HS-27A (cell line): ENCODE data around the gene SLC12A2.

Source experiments
- DNase-seq: peaks from one replicate; pipeline ENCODE4 v3.0.0-alpha.2; 2012; ENCODE audit warnings: low read depth, missing footprints

Gene SLC12A2

DNA sequence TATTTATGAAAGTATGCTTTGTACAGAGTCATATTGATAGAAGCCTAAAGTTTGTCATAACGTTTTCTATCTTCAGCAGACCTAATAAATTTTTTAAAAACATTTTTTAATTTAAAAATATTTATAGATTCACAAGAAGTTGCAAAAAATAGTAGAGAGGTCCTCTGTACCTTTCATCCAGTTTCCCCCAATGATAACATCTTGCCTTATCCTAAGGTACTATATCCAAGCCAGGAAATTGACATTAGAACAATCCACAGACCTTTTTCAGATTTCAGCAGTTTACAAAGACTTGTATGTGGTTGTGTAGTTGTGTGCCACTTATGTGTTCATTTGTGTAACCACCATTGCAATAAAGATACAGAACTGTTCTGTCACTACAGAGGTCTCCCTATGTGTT, 88.5 kb downstream of the SLC12A2 start:
- DNase-seq, result no peak

DNA sequence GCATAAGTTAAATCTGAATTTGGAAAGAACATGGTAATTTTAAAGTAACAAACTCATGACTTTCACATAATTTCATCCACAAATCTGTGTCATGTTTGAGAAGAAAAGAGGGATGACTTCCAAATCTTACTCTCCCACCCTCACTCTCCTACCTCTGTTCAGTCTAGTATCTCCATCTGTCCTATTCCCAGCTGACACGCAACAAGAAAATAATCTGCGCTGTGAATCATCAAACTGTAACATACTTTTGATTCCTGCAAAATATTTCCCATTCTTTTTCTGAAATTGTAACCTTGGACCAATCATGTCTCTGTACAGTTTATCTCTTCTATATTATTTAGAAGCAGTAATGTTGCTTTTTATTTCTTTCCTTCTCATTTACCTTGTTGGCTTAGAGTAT, 91.4 kb downstream of the SLC12A2 start:
- peak; percentile 59 for DNase-seq

DNA sequence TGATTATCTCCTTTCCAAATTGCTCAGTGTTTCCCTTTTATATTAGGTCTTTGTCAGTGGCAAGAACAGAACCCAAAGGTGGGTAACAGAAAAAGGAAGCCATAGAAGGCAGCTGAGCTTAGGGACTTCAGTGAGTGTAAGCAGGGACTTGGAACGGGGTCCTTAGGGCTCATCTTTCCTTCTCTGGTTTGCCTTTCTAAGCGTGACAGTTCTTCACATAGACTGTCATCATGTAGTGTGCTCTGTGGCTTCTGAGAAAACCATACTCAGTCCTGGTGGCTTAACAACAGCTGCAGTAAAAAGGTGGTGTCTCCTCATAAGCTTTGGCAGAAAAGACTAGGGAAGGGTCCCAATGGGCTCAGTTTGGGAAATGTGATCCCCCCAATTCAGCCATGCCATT, 108.8 kb downstream of the SLC12A2 start:
- no peak for DNase-seq

DNA sequence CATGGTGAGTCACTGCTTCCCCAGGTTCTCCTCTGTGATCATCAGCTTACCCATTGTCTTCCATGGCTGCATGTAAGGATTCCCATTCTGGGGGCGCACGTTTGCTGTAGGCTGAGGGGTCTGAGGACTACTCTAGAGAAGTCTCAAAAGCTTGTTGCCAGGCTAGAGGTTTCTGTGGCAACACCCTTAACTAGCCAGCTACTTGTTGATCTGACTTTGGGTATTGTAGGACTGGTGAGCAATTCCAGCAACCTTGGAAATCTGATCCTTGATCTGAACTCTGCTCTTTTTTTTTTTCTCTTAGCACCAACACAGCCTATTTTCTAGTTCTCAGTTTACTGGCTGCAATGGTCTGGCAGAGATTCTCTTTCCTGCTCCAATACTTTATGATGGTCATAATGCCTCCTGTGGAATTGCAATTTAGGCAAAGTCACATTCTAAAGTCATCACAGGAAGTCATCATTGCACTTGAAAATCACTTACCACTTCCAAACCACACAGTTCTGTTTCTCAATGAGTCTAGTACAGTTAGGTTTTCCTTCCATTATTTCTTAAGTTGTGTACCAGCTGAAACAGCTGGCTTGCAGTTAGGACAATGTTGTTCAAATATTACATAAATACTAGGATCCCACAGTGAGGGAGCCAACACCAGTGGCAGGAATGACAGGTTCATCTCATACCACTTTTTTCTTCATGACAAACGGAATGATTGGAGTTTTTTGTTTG, 110.3 kb downstream of the SLC12A2 start:
- no peak for DNase-seq

DNA sequence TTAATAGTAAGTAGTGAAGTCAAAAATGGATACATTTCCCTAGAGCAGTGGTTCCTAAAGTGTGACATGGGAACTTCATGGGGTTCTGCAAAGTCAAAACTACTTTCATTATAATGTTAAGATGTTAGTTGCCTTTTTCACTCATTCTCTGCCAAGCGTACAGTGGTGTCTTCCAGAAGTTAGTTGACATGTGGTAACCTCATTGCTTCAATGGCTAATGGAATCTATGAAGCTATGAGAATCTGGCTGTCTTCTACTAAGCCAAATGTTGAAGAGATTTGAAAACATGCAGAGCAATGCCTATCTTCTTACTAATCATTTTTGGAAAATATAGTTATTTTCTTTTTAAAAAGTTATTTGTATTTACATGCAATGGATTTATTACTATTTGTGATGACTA, 111.8 kb downstream of the SLC12A2 start:
- no peak for DNase-seq

DNA sequence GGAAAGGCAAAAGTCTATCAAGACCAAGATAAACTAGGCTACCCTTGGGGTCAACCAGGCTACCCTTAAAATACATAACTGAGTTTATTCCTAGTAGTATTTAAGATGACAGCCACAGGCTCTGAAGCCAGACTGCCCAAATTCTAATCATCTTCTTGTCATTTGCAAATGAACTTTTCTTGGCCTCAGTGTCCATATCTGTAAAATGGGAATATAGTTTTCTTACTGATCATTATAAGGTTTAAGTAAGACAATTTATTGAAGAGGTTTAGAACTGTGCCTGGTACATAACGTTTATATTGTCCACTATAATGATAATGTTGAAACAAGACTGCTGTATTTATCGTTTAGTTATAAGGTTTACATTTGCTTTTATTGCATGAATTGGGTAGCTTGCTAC, 112.5 kb downstream of the SLC12A2 start:
- DNase-seq, result no peak

DNA sequence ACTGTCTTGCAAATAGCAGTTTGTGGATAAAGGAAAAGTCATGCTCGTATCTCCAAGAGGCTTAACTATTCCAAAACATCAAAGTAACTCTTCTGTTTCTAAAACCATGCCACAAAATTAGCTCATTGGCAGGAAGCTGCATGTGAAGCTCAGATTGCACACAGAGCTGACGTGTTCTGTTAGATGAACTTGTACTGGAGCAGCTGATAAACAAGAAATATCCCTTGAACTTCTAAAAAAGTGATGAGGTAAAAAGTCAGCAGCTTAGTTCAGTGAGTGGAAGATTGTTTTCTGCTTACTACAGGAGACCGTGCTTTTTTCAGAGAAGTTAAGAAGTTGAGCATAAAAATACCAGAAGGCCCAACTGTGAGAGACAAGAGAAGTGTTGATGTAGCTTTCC, 113.2 kb downstream of the SLC12A2 start:
- DNase-seq, result no peak

DNA sequence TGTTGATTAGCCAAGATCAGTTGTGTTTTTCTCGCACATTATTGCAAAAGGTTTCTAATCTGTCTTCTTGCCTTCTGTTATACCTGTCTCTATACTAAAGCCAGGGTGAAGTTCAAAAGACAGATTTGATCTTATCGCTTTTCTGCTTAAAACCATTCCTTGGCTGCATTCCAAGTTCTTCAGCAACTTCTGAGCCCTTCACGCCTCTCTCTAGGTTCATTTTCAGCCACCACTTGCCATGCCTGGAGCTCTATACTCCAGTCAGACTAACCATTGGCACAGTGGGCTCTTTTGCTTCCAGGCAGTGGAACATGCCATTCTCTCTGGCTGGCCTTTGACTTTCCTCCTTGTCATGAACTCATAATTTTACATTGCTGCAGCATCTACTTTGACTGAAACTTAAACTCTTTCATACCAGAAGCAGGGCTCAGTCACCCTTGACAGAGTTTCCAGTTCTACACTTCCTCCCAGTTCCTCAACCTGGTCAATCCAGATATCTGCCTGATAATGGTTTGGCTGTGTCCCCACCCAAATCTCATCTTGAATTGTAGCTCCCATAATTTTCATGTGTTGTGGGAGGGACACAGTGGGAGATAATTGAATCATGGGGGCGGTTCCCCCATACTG, 114.4 kb downstream of the SLC12A2 start:
- no peak for DNase-seq

DNA sequence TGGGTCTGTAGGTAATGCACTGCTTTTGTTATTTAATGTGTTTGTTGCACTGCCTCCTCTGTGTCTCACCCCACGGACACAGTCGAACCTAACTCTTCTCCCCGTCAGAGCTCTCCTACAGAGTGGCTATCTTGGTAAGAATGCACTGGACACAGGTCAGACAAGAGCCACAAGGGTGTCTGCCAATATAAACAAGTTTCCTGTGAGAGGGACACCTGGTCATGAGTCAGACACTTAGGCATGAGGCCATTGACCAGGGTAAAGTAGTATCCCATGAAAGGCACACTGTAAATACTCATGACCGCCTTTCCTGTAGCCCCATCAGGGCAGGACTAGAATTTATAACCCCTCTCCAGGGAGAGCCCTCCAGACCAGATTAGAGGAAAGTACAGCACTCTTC, 115.5 kb downstream of the SLC12A2 start:
- no peak for DNase-seq

DNA sequence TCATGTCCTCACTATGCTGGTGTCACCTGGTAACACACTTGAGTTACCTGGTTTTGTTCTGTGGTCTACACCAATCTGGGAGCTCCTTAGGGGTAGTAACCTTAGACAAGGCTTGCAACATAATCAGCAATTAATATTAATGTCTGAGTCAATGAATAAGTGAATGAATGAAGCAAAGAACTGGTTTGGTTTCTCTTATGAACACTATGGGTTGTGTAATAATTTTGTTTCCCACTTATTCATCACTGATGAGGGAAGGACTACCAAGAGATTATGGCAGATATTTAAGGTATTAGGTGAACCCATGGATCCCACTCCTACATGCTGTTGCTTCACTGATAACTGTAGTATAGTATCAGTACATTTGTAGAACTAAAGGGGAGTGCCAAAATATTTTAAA, 116.0 kb downstream of the SLC12A2 start:
- no peak for DNase-seq

DNA sequence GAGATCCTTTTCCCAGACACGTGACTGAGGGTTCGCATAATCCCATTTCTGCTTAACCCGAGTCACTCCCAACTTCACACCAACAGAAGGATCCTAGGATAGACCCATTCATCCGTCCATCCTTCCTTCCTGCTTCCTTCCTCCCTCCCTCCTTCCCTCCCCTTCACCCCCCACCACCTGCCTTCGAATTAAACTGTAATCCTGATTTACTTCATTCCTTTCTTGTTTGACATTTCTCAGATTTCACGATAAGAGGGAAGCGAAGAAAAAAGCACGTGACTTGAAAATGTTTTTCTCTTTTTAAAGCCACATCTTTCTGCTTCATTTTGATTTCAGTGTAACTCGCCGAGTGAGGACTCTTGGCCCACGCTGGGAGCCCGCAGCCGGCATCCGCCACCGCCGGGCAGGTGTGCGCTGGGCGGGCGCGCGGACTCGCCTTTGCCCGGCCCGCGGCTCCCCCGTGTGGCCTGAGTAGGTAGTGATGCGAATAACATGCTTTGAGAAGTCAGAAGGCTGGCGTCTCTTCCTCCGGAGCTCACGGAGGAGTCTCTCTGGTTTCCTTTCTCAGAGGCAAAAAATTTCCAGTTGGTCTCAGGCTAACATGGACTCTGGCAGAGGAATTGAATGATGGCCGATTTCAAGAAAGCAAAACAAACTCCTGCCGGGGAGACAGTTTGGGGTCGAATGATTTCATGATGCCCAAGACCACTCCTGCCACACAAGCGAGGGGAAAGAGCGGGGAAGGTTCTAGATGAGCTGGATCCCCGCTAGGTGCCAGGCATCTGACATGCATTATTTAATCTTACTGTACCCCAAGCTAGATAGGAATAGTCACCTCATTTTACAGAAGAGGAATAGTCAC, 117.7 kb downstream of the SLC12A2 start:
- DNase-seq, result no peak

DNA sequence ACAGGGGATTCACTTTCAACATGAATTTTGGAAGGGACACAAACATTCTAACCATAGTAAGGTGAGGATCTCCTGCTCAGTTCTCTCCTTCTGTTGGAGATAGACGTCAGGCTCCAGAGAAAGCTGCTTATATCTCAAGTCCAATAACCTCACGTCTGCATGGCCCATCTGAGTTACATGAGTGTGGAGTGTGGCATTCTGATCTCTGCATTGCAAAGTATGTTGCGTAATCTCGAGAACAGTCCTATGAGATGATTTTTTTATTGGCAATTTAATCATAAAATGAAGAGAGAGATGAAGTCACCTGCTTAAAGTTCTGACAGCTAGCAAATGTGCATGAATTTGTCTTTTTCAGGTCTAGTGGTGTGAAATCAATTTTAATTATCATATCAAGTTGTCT, 118.8 kb downstream of the SLC12A2 start:
- no peak for DNase-seq

DNA sequence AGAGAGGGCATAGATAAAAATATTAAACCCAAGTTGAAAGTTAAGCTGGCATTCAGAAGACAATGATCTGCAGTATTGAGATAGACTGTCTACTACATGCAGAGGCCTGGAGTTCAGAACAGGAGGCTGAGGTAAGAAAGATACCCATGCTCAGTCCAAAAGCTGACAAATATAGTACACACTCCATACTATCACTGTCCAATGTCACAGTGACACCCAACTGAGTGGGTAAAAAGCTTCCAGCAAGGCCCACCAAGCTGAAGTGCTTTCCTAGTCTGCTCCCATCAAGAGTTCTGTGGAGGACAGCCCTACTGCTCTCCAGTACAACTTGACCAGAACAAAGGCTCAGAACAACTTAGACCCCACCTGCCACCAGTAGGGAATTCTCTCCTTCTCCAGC, 124.9 kb downstream of the SLC12A2 start:
- no peak for DNase-seq

DNA sequence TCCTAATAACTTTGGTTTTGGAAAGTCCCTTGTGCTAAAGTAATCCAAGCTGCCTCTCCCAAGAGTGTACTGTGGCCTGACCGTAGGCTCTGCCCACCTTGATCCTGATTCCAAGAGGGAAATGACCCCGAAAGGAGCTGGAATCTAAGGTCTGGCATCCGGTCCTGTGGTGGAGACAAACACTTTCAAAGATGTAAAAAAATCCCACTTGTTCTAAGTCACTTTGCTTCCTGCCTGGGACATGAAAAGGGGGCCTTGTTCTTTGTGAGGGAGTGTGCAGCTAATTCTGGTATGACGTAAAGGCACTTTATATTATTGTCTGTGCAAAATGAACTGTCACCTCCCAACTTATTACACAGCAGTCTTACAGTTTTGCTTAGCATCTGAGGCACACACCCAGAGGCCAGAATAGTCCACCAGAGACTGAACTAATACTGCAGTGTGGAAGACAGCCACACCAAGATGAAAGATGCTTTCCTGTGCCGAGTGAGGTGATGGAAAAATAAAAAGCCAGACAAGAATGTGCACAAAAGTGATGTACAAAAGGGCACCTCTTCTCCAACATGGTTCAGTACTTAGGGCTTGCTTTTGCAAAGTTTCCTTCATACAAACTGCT, 128.7 kb downstream of the SLC12A2 start:
- no peak for DNase-seq

DNA sequence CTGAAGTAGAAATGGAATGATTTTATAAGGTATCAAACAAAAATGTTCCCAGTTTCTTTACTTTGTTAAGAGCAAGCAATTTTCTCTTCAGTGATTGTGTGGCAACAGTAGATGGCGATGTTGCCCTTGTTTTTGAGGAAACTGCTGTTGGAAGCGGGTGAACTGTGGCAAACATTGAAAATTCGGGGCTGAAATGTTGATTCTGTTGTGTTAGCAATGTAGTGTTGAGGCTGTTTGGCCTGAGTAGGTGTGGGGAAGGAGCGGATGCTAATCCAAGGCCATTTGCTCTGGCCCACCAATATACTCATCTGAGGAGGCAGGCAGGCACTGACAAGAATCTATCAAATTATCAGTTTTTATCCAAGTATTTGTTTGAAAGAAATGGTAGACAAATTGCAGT, 129.8 kb downstream of the SLC12A2 start:
- DNase-seq, result no peak

DNA sequence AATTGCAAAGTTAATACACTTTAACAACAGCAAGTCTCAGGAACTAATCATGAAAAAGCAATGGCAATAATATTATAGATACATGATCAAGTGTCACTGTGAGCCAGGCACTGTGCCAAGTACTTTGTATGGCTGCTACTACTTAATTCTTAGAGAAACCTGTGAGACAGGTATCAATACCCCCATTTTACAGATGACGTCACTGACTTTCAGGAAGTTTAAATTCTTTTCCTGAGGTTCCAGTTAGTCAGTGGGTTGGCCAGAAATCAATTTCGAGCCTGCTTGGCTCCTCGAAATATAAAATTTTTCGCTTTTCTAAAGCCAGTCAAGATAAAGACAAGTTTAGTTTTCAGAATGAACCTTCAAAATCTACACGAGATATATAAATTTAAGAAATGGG, 130.3 kb downstream of the SLC12A2 start:
- DNase-seq, result no peak

DNA sequence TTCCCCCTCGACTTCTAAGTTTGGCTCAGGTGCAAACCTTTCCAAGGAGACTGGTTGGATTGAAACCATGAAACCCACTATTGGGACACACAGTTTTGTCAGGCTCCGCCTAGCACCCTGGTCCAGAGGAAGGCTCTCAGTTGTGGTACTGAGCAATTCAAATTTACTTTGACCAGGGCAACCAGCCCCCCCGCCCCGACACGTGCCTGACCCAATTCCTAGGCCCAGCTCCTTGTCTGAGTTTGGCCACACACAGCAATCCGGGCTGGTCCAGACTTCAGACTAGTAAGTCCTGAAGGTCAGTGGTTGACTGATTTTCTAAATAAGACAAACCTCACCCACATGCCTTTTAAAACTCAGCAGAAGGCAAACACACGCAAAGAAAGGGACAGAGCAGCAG, 132.7 kb downstream of the SLC12A2 start:
- no peak for DNase-seq

DNA sequence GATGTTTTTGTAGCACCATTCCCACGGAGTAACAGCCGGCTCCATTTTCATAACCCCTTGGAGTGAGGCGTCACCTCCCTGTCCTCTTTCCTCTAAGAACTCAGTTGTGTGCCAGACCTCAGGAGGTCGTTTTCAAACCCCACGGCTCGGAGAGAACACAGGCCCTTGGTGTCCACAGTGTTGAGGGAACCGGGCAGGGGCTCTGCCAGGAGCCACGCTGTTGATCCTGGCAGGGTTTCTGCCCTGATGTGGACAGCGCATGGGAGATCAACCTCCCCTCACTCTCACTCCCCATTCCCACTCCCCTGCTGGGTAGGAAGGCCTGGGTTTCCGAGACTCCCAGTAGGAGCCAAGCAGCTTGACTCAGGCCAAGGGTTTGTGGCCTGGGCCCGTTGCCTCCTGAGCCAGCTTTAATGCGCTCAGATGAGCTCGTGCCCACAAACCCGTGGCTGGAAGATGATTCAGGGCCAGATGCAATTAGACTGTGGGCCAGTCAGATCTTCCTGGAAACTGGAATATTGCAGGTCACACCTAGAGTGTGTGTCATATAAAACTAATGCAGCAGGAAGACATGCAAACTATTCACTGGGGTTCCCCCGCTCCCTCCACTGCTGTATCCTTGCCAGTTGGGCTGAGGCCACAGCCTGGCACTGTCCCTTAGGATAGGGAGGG, 133.4 kb downstream of the SLC12A2 start:
- DNase-seq, result peak; percentile 42

DNA sequence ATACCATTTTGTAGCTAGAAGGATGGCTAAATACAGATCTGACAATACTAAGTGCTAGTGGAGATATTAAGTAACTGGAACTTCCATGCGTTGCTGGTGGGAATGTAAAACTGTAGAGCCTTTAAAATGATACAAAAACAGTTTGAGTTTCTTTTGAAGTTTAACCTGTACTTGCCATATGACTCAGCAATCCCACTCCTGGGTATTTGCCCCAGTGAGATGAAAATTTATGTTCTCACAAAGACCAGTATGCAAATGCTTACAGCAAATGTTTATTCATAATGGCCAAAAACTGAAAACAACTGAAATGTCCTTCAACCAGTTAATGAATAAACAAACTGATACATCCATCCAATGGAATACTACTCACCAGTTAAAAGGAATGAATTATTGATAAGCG, 137.3 kb downstream of the SLC12A2 start:
- DNase-seq, result no peak

DNA sequence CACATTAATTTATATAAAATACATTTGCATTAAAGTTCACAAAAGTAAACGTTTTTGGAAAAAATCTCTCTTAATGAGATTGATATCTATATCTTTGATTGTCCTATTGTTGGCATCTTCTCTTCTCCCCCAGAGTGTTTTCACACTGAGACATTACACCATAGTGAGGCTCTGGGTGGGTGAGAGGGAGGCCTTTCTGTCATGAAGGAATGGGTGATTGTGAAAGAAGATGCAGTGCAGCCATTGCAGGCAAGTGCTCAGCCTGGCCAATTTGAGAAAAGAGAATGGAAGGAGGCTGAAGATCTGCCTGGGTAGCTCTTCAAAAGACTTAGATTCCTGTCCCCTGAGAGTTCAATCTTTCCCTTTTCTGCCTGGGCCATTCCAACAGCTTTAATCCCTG, 140.8 kb downstream of the SLC12A2 start:
- no peak for DNase-seq

DNA sequence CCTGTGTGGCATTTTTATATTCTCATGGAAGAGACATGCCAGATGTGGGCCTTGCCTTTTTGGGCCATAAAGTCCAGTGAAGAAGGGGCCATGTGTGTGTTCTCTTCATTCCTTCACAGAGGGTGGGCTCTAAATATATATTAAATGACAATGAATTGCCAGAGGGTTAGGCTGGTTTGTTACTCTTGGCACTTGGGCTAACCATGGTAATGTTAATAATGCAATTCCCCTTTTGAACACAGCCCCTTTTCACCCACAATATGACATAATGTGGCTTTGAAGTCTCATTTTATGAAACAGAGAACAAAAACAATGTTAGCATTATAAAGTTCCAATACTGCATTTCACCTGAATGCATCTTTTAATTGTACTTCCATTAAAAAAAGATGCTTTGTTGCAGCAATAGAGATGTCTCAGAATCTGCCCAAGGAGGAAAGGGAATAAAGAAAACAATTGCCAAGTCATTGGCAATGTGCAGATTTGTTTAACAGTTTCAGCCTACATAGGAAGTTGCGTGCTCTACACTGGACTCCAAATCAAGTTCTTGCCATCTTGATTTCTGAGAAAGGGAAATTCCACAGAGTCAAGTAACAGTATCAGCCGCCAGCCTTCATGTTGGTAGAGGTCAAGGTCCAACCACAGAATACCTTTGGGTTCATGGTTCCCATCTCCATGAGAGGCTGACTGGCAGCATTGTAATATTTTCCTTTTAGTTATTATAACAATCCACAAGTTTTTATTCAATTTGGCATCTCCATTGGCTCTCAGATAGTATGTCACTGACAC, 141.9 kb downstream of the SLC12A2 start:
- DNase-seq, result peak; percentile 45
